WTC11 (cell line): ENCODE results near the gene PGAP6. TPM values are rescaled to one million over a fixed set of nuclear protein-coding genes. Genes with fewer than 3 reads are reported as not detected.

Source experiments
- ATAC-seq: fragments of 200-7000 bp; cut with Tn5 transposase; 2 replicates; pipeline ENCODE4 v1.10.0; 2021; ENCODE audit warnings: mild to moderate bottlenecking, moderate library complexity
- CTCF ChIA-PET: fragments of 300-600 bp; sonication (Branson Sonifier 250); formaldehyde crosslinking; loops from one replicate; lab custom pipeline; 2021; ENCODE audit warnings: antibody characterized with exemption; lab: Charles Lee
- POLR2A ChIA-PET: fragments of 350-600 bp; sonication (Branson Sonifier 250); formaldehyde crosslinking; loops from one replicate; lab custom pipeline; 2021; ENCODE audit warnings: antibody characterized with exemption; lab: Charles Lee
- DNase-seq: peaks from one replicate; pipeline ENCODE4 v3.0.0; 2021; ENCODE audit warnings: low spot score
- H3K27ac Mint-ChIP-seq: 2 replicates; pipeline ENCODE4 v1.8.0; 2021; ENCODE audit warnings: mixed read lengths
- H3K27me3 Mint-ChIP-seq: 2 replicates; pipeline ENCODE4 v1.8.0; 2021; ENCODE audit warnings: low read depth, mild to moderate bottlenecking, moderate library complexity, mixed read lengths
- H3K36me3 Mint-ChIP-seq: 2 replicates; pipeline ENCODE4 v1.8.0; 2021; ENCODE audit warnings: mixed read lengths
- H3K4me1 Mint-ChIP-seq: 2 replicates; pipeline ENCODE4 v1.8.0; 2022; ENCODE audit warnings: mixed read lengths
- H3K4me3 Mint-ChIP-seq: 2 replicates; pipeline ENCODE4 v1.8.0; 2021; ENCODE audit warnings: mild to moderate bottlenecking, moderate library complexity, mixed read lengths
- H3K9me3 Mint-ChIP-seq: 2 replicates; pipeline ENCODE4 v1.8.0; 2021; ENCODE audit warnings: mixed read lengths
- ETV6 ChIP-seq: sonication (generic); formaldehyde crosslinking; IDR thresholded peaks from 2 replicates; pipeline ENCODE4 v1.8.1; 2022; ENCODE audit warnings: mild to moderate bottlenecking, missing genetic modification reagents
- FOXJ3 ChIP-seq: sonication (generic); formaldehyde crosslinking; IDR thresholded peaks from 2 replicates; pipeline ENCODE4 v1.9.0; 2021; ENCODE audit warnings: missing genetic modification reagents, mild to moderate bottlenecking, borderline replicate concordance
- HMGA2 ChIP-seq: fragments of 250-450 bp; sonication (Bioruptor Pico); IDR thresholded peaks from 2 replicates; pipeline ENCODE4 v1.4.0; 2021; ENCODE audit warnings: mild to moderate bottlenecking, moderate library complexity
- NFE2L1 ChIP-seq: sonication (generic); formaldehyde crosslinking; IDR thresholded peaks from 2 replicates; pipeline ENCODE4 v1.8.1; 2023; ENCODE audit warnings: missing genetic modification reagents
- NR2C2 ChIP-seq: sonication (generic); formaldehyde crosslinking; IDR thresholded peaks from 2 replicates; pipeline ENCODE4 v1.8.0; 2022; ENCODE audit warnings: mild to moderate bottlenecking, missing genetic modification reagents
- SMAD3 ChIP-seq: sonication (generic); formaldehyde crosslinking; IDR thresholded peaks from 2 replicates; pipeline ENCODE4 v1.8.0; 2022; ENCODE audit warnings: missing genetic modification reagents, mild to moderate bottlenecking, borderline replicate concordance
- TCF7 ChIP-seq: sonication (generic); formaldehyde crosslinking; IDR thresholded peaks from 2 replicates; pipeline ENCODE4 v1.8.0; 2022; ENCODE audit warnings: mild to moderate bottlenecking, low read depth, missing genetic modification reagents, moderate library complexity
- ZNF317 ChIP-seq: sonication (generic); formaldehyde crosslinking; IDR thresholded peaks from 2 replicates; pipeline ENCODE4 v1.8.1; 2023; ENCODE audit warnings: low read depth, mild to moderate bottlenecking, moderate library complexity, missing genetic modification reagents, borderline replicate concordance
- ZNF423 ChIP-seq: fragments of 250-450 bp; sonication (Bioruptor Pico); IDR thresholded peaks from 2 replicates; pipeline ENCODE4 v2.1.2; 2022; ENCODE audit warnings: mild to moderate bottlenecking, moderate library complexity
- total RNA-seq: library from RNA; stranded (reverse); gene quantifications from 3 replicates; pipeline ENCODE4 v1.2.3, GENCODE V29; 2021
- TF ChIP-seq, protein P1 (sequence below): fragments of 250-450 bp; sonication (Bioruptor Pico); IDR thresholded peaks from 2 replicates; pipeline ENCODE4 v1.9.0; 2021; ENCODE audit warnings: mild to moderate bottlenecking, borderline replicate concordance
- TF ChIP-seq, protein P2 (sequence below): sonication (generic); formaldehyde crosslinking; conservative IDR thresholded peaks from 2 replicates; pipeline ENCODE4 v1.8.1; 2023; ENCODE audit warnings: mild to moderate bottlenecking, low read depth, missing genetic modification reagents, moderate library complexity
- TF ChIP-seq, protein P3 (sequence below): fragments of 250-450 bp; sonication (Bioruptor Pico); IDR thresholded peaks from 2 replicates; pipeline ENCODE4 v1.9.0; 2021; ENCODE audit warnings: mild to moderate bottlenecking
- TF ChIP-seq, protein P4 (sequence below): fragments of 250-450 bp; sonication (Bioruptor Pico); conservative IDR thresholded peaks from 2 replicates; pipeline ENCODE4 v1.9.0; 2021; ENCODE audit warnings: mild to moderate bottlenecking
- TF ChIP-seq, protein P5 (sequence below): sonication (generic); formaldehyde crosslinking; IDR thresholded peaks from 2 replicates; pipeline ENCODE4 v1.8.0; 2022; ENCODE audit warnings: mild to moderate bottlenecking, missing genetic modification reagents
- TF ChIP-seq, protein P6 (sequence below): sonication (generic); formaldehyde crosslinking; IDR thresholded peaks from 2 replicates; pipeline ENCODE4 v1.8.1; 2023; ENCODE audit warnings: mild to moderate bottlenecking, missing genetic modification reagents, moderate library complexity

PGAP6 gene
- total RNA-seq, 1 experiment from 2014 or later, result 108 TPM

DNA sequence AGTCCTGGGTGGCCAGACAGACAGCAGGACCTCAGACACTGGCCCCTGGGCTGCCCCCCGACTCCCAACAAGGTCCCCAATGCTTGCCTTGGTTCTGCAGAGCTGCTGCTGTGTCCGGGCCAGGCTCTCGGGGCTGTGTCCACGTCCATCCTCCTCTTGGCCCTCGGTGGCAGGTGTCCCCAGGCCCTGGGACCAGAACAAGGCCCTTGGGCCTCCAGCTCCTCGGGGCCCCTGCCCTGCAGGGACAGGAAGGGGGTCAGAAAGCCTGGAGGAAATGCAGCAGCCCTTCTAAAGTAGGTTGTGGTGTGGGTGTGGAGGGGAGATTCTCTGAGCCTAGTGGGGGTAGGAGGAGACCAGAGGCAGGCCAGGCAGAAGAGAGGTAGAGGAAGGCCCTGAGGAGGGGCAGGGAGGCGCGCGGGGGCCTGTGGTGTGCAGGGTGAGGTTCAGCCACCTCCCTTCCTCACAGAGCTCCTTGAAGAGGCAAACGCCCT, 26.8 kb downstream of the PGAP6 start:
- Mint-ChIP-seq H3K36me3 (peaks cover 6% of the 10 kb centered on the region; the same call in 1 of the 2 replicates), H3K9me3 (no peaks in the 10 kb centered on the region), H3K4me1 (peaks cover 6% of the 10 kb centered on the region), H3K4me3 (no peak overlapping the region), H3K27ac (no peak overlapping the region), H3K27me3 (no peaks in the 10 kb centered on the region; the same call in 1 of the 2 replicates)
- DNase-seq, result no peak
- TF ChIP-seq ETV6 (CRISPR knock-in tag), result no peak
- TF ChIP-seq, protein P1, sequence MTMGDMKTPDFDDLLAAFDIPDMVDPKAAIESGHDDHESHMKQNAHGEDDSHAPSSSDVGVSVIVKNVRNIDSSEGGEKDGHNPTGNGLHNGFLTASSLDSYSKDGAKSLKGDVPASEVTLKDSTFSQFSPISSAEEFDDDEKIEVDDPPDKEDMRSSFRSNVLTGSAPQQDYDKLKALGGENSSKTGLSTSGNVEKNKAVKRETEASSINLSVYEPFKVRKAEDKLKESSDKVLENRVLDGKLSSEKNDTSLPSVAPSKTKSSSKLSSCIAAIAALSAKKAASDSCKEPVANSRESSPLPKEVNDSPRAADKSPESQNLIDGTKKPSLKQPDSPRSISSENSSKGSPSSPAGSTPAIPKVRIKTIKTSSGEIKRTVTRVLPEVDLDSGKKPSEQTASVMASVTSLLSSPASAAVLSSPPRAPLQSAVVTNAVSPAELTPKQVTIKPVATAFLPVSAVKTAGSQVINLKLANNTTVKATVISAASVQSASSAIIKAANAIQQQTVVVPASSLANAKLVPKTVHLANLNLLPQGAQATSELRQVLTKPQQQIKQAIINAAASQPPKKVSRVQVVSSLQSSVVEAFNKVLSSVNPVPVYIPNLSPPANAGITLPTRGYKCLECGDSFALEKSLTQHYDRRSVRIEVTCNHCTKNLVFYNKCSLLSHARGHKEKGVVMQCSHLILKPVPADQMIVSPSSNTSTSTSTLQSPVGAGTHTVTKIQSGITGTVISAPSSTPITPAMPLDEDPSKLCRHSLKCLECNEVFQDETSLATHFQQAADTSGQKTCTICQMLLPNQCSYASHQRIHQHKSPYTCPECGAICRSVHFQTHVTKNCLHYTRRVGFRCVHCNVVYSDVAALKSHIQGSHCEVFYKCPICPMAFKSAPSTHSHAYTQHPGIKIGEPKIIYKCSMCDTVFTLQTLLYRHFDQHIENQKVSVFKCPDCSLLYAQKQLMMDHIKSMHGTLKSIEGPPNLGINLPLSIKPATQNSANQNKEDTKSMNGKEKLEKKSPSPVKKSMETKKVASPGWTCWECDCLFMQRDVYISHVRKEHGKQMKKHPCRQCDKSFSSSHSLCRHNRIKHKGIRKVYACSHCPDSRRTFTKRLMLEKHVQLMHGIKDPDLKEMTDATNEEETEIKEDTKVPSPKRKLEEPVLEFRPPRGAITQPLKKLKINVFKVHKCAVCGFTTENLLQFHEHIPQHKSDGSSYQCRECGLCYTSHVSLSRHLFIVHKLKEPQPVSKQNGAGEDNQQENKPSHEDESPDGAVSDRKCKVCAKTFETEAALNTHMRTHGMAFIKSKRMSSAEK (CRISPR knock-in tag), result no peak
- no peak for TF ChIP-seq HMGA2 (CRISPR knock-in tag)
- TF ChIP-seq, protein P2, sequence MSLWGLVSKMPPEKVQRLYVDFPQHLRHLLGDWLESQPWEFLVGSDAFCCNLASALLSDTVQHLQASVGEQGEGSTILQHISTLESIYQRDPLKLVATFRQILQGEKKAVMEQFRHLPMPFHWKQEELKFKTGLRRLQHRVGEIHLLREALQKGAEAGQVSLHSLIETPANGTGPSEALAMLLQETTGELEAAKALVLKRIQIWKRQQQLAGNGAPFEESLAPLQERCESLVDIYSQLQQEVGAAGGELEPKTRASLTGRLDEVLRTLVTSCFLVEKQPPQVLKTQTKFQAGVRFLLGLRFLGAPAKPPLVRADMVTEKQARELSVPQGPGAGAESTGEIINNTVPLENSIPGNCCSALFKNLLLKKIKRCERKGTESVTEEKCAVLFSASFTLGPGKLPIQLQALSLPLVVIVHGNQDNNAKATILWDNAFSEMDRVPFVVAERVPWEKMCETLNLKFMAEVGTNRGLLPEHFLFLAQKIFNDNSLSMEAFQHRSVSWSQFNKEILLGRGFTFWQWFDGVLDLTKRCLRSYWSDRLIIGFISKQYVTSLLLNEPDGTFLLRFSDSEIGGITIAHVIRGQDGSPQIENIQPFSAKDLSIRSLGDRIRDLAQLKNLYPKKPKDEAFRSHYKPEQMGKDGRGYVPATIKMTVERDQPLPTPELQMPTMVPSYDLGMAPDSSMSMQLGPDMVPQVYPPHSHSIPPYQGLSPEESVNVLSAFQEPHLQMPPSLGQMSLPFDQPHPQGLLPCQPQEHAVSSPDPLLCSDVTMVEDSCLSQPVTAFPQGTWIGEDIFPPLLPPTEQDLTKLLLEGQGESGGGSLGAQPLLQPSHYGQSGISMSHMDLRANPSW (CRISPR knock-in tag), result no peak
- TF ChIP-seq, protein P3, sequence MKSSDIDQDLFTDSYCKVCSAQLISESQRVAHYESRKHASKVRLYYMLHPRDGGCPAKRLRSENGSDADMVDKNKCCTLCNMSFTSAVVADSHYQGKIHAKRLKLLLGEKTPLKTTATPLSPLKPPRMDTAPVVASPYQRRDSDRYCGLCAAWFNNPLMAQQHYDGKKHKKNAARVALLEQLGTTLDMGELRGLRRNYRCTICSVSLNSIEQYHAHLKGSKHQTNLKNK, result no peak
- TF ChIP-seq NFE2L1 (CRISPR knock-in tag), result no peak
- no peak for TF ChIP-seq FOXJ3 (CRISPR knock-in tag)
- no peak for TF ChIP-seq NR2C2 (CRISPR knock-in tag)
- TF ChIP-seq, protein P4, sequence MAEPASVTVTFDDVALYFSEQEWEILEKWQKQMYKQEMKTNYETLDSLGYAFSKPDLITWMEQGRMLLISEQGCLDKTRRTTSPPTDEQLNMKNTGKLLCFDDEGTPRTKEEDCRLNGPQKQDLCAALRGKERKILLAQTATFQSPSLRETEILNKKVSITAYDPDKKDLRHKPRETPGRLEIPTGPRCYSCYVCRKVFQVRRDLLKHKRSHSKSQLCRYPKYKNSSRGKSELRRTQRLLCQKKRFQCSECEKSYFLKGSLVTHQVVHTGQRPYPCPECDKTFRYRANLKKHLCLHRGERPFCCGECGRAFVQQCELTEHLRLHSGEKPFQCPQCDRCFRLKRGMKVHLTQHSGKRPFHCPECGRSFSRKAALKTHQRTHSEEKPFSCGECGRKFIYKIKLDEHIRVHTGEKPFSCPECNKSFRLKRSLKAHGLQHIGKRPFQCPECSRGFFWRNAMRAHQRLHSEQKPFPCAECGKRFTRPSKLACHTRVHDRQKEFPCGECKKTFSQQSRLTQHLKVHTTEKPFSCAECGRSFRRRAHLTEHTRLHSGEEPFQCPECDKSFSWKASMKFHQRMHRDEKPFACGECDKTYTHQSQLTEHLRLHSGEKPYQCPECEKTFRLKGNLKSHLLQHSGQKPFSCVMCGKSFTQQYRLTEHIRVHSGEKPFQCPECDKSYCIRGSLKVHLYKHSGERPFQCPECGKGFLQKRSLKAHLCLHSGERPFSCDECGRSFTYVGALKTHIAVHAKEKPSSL (CRISPR knock-in tag), result no peak
- no peak for TF ChIP-seq TCF7 (CRISPR knock-in tag)
- TF ChIP-seq ZNF423 (CRISPR knock-in tag), result no peak
- TF ChIP-seq, protein P5, sequence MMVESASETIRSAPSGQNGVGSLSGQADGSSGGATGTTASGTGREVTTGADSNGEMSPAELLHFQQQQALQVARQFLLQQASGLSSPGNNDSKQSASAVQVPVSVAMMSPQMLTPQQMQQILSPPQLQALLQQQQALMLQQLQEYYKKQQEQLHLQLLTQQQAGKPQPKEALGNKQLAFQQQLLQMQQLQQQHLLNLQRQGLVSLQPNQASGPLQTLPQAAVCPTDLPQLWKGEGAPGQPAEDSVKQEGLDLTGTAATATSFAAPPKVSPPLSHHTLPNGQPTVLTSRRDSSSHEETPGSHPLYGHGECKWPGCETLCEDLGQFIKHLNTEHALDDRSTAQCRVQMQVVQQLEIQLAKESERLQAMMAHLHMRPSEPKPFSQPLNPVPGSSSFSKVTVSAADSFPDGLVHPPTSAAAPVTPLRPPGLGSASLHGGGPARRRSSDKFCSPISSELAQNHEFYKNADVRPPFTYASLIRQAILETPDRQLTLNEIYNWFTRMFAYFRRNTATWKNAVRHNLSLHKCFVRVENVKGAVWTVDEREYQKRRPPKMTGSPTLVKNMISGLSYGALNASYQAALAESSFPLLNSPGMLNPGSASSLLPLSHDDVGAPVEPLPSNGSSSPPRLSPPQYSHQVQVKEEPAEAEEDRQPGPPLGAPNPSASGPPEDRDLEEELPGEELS, result no peak
- TF ChIP-seq SMAD3 (CRISPR knock-in tag), result no peak
- TF ChIP-seq ZNF317, result no peak
- TF ChIP-seq, protein P6, sequence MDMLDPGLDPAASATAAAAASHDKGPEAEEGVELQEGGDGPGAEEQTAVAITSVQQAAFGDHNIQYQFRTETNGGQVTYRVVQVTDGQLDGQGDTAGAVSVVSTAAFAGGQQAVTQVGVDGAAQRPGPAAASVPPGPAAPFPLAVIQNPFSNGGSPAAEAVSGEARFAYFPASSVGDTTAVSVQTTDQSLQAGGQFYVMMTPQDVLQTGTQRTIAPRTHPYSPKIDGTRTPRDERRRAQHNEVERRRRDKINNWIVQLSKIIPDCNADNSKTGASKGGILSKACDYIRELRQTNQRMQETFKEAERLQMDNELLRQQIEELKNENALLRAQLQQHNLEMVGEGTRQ (CRISPR knock-in tag), result no peak
- no peak for ATAC-seq
- CTCF ChIA-PET, result interaction anchor here (0.6 to 1.2 kb wide), 3 partner anchors 228 to 359 kb away, joined by 3 to 4 read pairs (median 3); no protein-coding TSS in a partner anchor
- POLR2A ChIA-PET, result no interaction called here
